Body of pancreas (tissue), 4 donors: ENCODE data around the gene BEND5.

Source experiments
- POLR2A ChIP-seq, 3 donors: fragments of 450-650 bp; IDR thresholded peaks; one replicate each; pipeline ENCODE4 v1.6.1; 2016; ENCODE audit warnings: antibody characterized with exemption in 3 of 3, mild to moderate bottlenecking in 2 of 3
- TF ChIP-seq, protein P1 (sequence below), 7 experiments: fragments of 450-650 bp in 4 of 7; fragments of 200-600 bp in 3 of 7; sonication (generic) in 3 of 7; IDR thresholded peaks; one replicate each; pipeline ENCODE4 v1.5.1; 2016 to 2019; ENCODE audit warnings: antibody characterized with exemption in 7 of 7

DNA sequence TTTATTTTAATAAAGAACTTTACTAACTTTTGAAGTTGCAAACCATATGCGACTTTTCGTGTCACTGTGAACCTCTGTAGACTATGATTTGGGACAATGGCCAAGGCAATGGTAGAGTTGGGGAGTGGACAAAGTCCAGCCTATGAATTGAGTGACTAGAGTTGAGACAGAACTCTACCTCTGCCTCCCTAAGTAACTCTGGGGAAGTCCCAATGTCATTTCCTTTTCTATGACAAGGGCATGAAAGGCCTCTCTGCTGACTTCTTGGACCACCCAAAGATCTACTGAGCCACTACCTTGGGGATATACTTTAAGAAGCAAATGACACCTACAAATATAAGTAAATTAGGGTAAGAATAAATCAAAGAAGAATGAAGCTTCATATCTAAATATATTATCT lies 19.3 kb downstream of the BEND5 start:
- TF ChIP-seq, protein P1, sequence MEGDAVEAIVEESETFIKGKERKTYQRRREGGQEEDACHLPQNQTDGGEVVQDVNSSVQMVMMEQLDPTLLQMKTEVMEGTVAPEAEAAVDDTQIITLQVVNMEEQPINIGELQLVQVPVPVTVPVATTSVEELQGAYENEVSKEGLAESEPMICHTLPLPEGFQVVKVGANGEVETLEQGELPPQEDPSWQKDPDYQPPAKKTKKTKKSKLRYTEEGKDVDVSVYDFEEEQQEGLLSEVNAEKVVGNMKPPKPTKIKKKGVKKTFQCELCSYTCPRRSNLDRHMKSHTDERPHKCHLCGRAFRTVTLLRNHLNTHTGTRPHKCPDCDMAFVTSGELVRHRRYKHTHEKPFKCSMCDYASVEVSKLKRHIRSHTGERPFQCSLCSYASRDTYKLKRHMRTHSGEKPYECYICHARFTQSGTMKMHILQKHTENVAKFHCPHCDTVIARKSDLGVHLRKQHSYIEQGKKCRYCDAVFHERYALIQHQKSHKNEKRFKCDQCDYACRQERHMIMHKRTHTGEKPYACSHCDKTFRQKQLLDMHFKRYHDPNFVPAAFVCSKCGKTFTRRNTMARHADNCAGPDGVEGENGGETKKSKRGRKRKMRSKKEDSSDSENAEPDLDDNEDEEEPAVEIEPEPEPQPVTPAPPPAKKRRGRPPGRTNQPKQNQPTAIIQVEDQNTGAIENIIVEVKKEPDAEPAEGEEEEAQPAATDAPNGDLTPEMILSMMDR (IDR thresholded peaks at IDR 0.05) = no peak
- TF ChIP-seq POLR2A (IDR thresholded peaks at IDR 0.05) = no peak
